GM12873 (cell line): ENCODE results near the gene S100A16.
A peak's percentile ranks its signal among the peaks of the same experiment; 100 is the strongest.

ENCODE experiments used
- CTCF ChIP-seq: IDR thresholded peaks from 2 replicates; pipeline ENCODE4 v1.5.1; 2012; ENCODE audit warnings: low read depth, mild to moderate bottlenecking, moderate library complexity, low read length, control low read depth; ENCODE audit not compliant: insufficient read depth; ENCODE audit errors: missing control alignments

S100A16 gene, protein sequence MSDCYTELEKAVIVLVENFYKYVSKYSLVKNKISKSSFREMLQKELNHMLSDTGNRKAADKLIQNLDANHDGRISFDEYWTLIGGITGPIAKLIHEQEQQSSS

GRCh38 chr1:153612755-153613331, at the start of gene S100A16:
Gene S100A16, minus strand, starts transcription at chr1:153613137. Its CDS starts 4,986 bp downstream, at chr1:153608151.
- no peak for TF ChIP-seq CTCF

DNA sequence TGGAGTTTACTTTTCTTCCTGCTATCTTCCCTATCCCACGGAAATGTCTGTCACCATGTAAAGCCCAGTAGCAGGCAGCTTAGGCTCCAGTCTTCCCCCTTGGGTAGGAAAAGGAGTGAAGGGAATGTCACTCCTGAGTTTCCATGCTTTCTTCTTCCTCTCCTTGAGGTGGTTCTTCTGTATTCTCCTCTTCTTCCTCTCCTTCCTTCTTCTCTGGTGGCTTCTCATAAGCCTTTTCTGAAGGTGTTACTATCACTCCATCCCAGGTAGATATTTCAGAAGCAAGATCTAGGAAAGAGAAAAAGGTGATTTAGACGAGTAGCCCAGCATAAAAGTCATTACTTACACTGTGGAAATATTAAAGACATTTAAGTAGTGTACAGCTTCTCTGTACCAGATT, 49.3 kb upstream of the S100A16 start:
- TF ChIP-seq CTCF = no peak

DNA sequence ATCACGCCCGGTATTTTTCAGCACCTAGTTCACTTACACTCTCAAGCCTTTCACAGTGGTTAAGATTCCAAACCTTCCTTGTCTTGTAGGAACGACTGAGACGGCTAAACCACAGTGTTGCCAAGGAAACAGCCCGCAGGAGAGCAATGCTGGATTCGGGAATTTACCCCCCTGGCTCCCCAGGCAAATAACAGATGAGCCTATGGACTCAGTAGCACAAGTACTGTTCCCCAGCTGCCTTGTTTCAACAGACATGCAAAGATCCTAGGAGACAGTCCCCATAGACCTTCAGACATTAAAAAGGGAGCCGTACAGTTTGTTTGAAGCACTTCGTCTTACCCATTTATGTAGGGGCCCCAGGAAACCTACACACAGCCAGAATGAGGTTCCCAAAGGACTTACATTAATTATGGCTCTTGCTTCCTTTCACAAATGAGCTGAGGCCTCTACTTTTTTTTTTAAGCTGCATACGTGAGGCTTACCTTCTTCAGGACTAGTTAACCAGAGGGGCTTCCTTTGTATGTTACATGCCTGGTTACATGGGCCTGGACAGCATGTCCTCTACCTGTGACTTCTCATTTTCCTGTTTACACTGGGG, 48.3 kb upstream of the S100A16 start:
- TF ChIP-seq CTCF = no peak

DNA sequence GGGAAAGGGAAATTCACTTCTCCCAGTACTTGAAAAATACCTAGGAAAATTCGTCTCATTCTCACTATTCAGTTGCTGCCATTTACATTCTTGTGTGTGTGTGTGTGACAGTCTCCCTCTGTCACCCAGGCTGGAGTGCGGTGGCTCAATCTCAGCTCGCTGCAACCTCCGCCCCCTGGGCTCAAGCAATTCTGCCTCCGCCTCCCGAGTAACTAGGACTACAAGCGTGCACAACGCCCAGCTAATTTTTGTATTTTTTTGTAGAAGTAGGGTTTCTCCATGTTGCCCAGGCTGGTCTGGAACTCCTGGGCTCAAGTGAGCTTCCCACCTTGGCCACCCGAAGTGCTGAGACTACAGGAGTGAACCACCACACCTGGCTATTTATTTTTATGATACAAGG, 46.7 kb upstream of the S100A16 start:
- TF ChIP-seq CTCF = no peak

DNA sequence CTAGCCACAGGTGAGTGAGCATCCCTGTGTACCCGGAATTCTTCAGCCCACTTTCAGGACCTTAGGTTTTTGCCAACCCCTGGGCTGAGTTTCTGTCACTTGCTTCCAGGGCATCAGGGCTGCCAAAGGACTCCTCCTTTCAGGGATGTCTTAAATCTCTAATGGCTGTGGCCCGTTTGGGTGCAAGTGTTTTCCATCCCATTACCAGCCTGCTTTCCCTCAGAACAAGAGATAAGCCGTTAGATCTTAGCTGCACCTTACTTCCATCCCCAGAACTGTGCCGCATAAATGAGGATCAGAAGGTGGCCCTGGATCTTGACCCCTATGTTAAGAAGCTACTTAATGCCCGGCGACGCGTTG, 46.2 kb upstream of the S100A16 start:
- TF ChIP-seq CTCF = no peak

- peak; percentile 4 for TF ChIP-seq CTCF
These were observed 45.6 kb upstream of the S100A16 start, which contains the start of gene SNAPIN for GRCh38 chr1:153658400-153659174. Gene SNAPIN, plus strand, starts transcription at chr1:153658703. Its CDS starts 41 bp downstream, at chr1:153658744.

DNA sequence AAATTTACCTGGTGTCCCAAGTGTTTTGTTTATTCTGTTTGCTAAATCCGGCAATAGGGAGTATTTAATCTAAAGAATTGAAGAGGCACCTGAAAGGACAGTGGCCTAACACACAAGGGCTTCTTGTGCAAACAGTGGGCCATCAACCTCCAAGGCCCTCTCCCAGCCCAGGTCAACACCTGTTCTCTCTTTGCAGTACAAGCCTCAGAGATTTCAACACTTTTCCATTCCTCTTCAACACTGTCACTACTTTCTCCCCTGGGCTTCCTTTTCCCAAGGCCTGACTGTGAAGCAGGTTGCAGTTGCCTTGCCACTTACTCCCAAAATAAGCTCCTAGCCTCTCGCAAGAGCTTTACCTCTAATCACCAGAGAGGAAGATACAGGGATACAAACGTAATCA, 42.4 kb upstream of the S100A16 start:
- TF ChIP-seq CTCF = no peak
